Measurements from ENCODE around the gene MEGF10.

MEGF10 gene

GRCh38 chr5:127326976-127327755 is 36.6 kb downstream of the MEGF10 start:
- peaks cover 13% of the 10 kb centered on the region for H3K27me3 Mint-ChIP-seq
- no peak overlapping the region for H3K27ac Mint-ChIP-seq
- no peaks in the 10 kb centered on the region for H3K9me3 Mint-ChIP-seq
- H3K4me3 Mint-ChIP-seq = no peak overlapping the region
- ATAC-seq (ENCODE audit: low read depth) (no peak), DNase-seq (ENCODE audit: low spot score in 2 of 2) (no peak)
- H3K4me1 Mint-ChIP-seq = no peaks in the 10 kb centered on the region
- no peaks in the 10 kb centered on the region for H3K36me3 Mint-ChIP-seq

- Mint-ChIP-seq H3K27ac (no peak overlapping the region), H3K4me3 (no peak overlapping the region), H3K4me1 (no peaks in the 10 kb centered on the region), H3K9me3 (no peaks in the 10 kb centered on the region), H3K27me3 (peaks cover 18% of the 10 kb centered on the region), H3K36me3 (no peaks in the 10 kb centered on the region)
- DNase-seq (ENCODE audit: low spot score in 2 of 2) (no peak), ATAC-seq (ENCODE audit: low read depth) (no peak)
Observed at GRCh38 chr5:127330116-127330515, 39.5 kb downstream of the MEGF10 start.

DNA sequence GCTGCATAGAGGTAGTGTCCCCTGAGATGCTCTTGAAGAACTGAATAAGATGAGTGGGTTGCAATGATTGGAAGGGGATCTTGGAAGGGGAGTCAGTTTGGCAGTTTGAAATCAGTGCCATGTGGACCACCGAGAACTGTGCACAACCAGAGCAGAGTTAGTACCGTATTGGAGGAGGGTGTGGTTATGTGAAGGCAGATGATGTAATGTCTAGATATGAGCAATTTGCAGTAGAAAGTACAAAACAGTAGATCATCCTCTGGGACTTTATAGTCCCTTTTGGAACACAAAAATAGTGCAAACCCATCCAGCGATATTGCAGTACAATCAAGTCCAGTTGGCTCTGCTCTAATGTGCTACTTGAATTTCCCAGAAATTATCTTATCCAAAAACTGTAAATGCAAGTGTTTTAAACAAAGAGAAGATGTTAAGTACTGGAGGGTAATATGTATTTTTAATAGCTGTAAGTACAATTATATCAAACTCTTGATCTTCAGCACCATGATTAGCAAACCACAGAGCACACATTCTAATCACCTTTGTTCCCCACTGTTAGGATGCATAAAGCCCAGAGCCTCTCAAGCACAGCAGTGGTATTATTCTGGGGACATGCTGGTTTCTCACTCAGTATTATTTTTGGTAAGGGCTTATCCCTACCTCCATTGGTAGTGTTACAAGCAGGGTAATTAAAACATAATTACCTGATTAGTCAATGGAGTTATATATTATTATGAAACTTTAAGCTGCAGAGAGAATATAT is 41.5 kb downstream of the MEGF10 start:
- Mint-ChIP-seq H3K36me3 (no peaks in the 10 kb centered on the region), H3K4me1 (no peaks in the 10 kb centered on the region), H3K27ac (no peak overlapping the region), H3K27me3 (peaks cover 21% of the 10 kb centered on the region), H3K9me3 (no peaks in the 10 kb centered on the region), H3K4me3 (no peak overlapping the region)
- no peak for DNase-seq (ENCODE audit: low spot score in 2 of 2)
- ATAC-seq (ENCODE audit: low read depth) = no peak

- Mint-ChIP-seq H3K4me1 (no peaks in the 10 kb centered on the region), H3K4me3 (no peak overlapping the region), H3K27me3 (peaks cover 21% of the 10 kb centered on the region), H3K9me3 (no peaks in the 10 kb centered on the region), H3K27ac (no peak overlapping the region), H3K36me3 (no peaks in the 10 kb centered on the region)
- DNase-seq (ENCODE audit: low spot score in 2 of 2) (no peak), ATAC-seq (ENCODE audit: low read depth) (no peak)
Observed at GRCh38 chr5:127333483-127333882, 42.9 kb downstream of the MEGF10 start.

DNA sequence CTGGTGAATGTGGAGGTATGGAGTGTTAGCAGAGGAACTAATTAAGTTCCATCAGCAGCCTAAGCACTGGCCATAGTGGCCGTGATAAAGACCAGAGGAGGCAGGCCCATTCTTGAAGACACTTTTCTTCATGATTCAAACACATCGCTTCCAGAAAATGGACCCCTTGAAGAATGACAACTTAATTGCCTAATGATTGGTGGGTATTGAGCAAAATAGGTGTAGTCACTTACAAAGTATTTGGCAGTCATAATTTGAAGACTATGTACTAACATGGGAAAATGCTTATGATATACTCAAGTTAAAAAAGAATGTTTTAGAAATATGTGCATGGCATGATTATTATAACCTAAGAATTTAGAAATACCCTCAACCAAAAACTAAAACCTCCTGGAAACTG is 44.8 kb downstream of the MEGF10 start:
- no peak for DNase-seq (ENCODE audit: low spot score in 2 of 2)
- H3K9me3 Mint-ChIP-seq = no peaks in the 10 kb centered on the region
- H3K4me1 Mint-ChIP-seq = no peaks in the 10 kb centered on the region
- no peak for ATAC-seq (ENCODE audit: low read depth)
- H3K27ac Mint-ChIP-seq = no peak overlapping the region
- no peak overlapping the region for H3K4me3 Mint-ChIP-seq
- no peaks in the 10 kb centered on the region for H3K36me3 Mint-ChIP-seq
- peaks cover 16% of the 10 kb centered on the region for H3K27me3 Mint-ChIP-seq

DNA sequence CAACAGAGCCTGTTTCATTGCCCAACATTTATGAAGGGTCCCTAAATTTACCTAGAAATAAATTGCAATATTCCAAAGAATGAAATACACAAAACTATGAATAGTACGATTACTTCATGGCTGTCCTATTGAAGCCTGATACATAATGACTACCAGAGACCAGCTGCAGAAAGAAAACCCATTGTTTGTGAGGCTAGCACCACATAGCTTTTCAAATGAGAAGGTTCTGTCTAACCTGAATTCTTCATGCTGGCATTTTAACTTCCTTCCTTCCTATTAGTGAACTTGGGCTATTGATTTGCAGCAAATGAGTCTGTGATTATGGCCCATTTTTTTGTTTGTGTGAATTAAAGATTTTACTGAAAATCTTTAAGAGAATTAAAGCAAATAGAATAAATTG is 47.3 kb downstream of the MEGF10 start:
- ATAC-seq (ENCODE audit: low read depth) (no peak), DNase-seq (ENCODE audit: low spot score in 2 of 2) (no peak)
- H3K9me3 Mint-ChIP-seq = no peaks in the 10 kb centered on the region
- no peaks in the 10 kb centered on the region for H3K4me1 Mint-ChIP-seq
- no peak overlapping the region for H3K4me3 Mint-ChIP-seq
- H3K36me3 Mint-ChIP-seq = no peaks in the 10 kb centered on the region
- peaks cover 11% of the 10 kb centered on the region for H3K27me3 Mint-ChIP-seq
- H3K27ac Mint-ChIP-seq = no peak overlapping the region

DNA sequence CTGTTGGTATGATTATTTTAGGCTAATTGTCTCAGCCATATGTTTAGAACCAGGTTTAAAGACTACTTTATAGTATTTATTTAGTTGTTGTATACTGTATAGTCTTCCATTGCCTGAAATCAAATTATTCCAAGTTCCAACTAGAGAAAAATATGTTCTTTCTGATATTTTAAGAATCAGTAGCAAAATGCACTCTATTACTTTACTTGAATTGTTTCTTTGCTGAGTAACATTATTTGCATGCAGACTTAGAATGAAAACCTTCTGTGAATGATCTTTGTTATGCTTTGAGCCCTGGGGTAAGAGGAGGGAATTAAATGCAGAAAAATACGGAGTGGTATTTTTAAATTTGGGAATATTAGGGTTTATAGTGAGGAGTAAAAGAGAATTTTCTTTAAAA is 47.9 kb downstream of the MEGF10 start:
- Mint-ChIP-seq H3K4me3 (no peak overlapping the region), H3K27ac (no peak overlapping the region), H3K36me3 (no peaks in the 10 kb centered on the region), H3K27me3 (peaks cover 8% of the 10 kb centered on the region), H3K9me3 (no peaks in the 10 kb centered on the region), H3K4me1 (no peaks in the 10 kb centered on the region)
- ATAC-seq (ENCODE audit: low read depth) = no peak
- DNase-seq (ENCODE audit: low spot score in 2 of 2) = no peak

DNA sequence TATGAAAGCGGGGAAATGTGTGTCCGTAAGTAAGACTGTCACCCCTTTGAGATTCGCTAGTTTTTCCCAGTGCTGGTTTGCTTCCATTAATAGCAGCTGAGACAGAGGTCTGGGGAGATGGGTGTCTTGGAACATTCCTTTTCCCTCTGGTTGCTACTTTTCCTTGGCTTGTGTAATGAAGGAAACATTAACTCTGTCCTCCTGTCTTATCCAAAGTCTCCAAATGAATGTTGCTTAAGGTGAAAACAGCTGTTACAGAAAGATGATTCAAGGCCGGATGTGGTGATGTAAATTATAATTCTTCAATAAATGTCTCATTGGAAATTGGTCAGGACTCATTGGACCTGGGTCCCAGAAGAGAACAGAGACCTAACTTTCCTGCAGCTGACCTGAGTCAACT is 50.0 kb downstream of the MEGF10 start:
- no peak for ATAC-seq (ENCODE audit: low read depth)
- no peak for DNase-seq (ENCODE audit: low spot score in 2 of 2)

DNA sequence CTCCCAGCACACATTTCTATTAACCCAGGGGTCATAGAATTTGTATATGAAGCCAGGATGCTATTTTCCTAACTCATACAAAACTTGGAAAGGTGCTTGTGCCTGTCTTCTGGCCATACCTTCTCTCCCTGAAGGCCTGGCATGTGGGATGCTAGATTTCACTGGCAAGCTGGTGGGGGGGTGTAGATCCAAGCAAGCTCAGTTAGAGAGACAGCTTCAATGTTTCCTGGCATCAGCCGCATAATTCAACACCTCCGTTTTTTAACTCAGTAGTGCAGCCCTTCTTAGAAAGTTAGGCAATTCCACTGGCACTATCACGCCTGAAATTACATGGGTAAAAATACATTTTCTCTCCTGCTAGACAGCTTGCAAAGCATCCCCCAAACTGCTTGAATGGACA is 51.8 kb downstream of the MEGF10 start:
- ATAC-seq (ENCODE audit: low read depth) = no peak
- Mint-ChIP-seq H3K4me1 (no peaks in the 10 kb centered on the region), H3K4me3 (no peak overlapping the region), H3K27ac (no peak overlapping the region), H3K9me3 (no peaks in the 10 kb centered on the region), H3K27me3 (peaks cover 5% of the 10 kb centered on the region), H3K36me3 (no peaks in the 10 kb centered on the region)
- DNase-seq (ENCODE audit: low spot score in 2 of 2) = no peak

More for the DNA sequence above, 50.0 kb downstream of the MEGF10 start:
- no peaks in the 10 kb centered on the region for H3K4me1 Mint-ChIP-seq
- no peak overlapping the region for H3K27ac Mint-ChIP-seq
- H3K4me3 Mint-ChIP-seq = no peak overlapping the region
- no peaks in the 10 kb centered on the region for H3K9me3 Mint-ChIP-seq
- peaks cover 5% of the 10 kb centered on the region for H3K27me3 Mint-ChIP-seq
- no peaks in the 10 kb centered on the region for H3K36me3 Mint-ChIP-seq

DNA sequence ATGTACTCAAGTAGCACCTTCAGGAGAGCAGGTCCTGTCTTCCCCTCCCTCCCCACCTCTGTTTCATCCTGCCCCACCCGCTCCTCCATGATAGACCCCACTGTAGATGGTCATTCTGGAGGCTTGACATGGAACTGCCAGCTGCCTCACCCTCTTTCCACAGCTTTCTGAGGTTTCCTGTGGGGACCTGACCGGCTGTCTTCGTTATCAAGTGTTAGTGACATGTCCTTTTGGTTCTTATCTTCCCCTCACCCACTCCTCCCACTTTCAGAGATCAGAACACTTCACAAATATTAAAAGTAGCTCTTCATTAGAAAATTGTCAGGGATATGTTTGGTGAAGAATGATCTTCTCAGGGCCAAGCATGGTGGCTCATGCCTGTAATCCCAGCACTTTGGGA is 52.7 kb downstream of the MEGF10 start:
- peaks cover 5% of the 10 kb centered on the region for H3K27me3 Mint-ChIP-seq
- no peak overlapping the region for H3K27ac Mint-ChIP-seq
- DNase-seq (ENCODE audit: low spot score in 2 of 2) (no peak), ATAC-seq (ENCODE audit: low read depth) (no peak)
- H3K4me3 Mint-ChIP-seq = no peak overlapping the region
- no peaks in the 10 kb centered on the region for H3K4me1 Mint-ChIP-seq
- H3K36me3 Mint-ChIP-seq = no peaks in the 10 kb centered on the region
- no peaks in the 10 kb centered on the region for H3K9me3 Mint-ChIP-seq

DNA sequence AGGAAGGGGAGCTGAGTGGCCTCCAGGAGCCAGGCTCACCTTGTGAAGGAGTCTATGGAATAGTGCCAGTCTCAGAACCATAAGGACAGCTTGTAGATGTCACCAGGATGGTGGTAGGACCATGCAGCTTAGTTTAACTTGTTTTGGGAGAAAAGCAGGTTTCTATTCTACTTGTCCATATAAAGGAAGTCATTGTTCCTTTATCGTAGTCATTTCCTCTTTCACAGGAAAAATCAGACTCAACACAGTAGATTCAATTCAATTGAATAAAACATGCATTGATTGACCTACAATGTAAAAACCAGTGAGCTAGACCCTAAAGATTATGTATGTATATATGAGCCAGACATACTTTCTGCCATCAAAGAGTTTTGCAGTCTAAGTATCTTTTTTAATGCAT is 53.3 kb downstream of the MEGF10 start:
- H3K4me3 Mint-ChIP-seq = no peak overlapping the region
- no peaks in the 10 kb centered on the region for H3K4me1 Mint-ChIP-seq
- H3K27me3 Mint-ChIP-seq = peaks cover 5% of the 10 kb centered on the region
- no peak overlapping the region for H3K27ac Mint-ChIP-seq
- no peaks in the 10 kb centered on the region for H3K9me3 Mint-ChIP-seq
- no peak for ATAC-seq (ENCODE audit: low read depth)
- no peak for DNase-seq (ENCODE audit: low spot score in 2 of 2)
- H3K36me3 Mint-ChIP-seq = no peaks in the 10 kb centered on the region

- no peaks in the 10 kb centered on the region for H3K9me3 Mint-ChIP-seq
- no peak for DNase-seq (ENCODE audit: low spot score in 2 of 2)
- peaks cover 5% of the 10 kb centered on the region for H3K27me3 Mint-ChIP-seq
- H3K4me3 Mint-ChIP-seq = no peak overlapping the region
- no peak for ATAC-seq (ENCODE audit: low read depth)
- H3K27ac Mint-ChIP-seq = no peak overlapping the region
- H3K36me3 Mint-ChIP-seq = no peaks in the 10 kb centered on the region
- no peaks in the 10 kb centered on the region for H3K4me1 Mint-ChIP-seq
Observed at GRCh38 chr5:127344931-127345330, 54.3 kb downstream of the MEGF10 start.

- no peak overlapping the region for H3K27ac Mint-ChIP-seq
- H3K9me3 Mint-ChIP-seq = no peaks in the 10 kb centered on the region
- DNase-seq (ENCODE audit: low spot score in 2 of 2) (no peak), ATAC-seq (ENCODE audit: low read depth) (no peak)
- no peaks in the 10 kb centered on the region for H3K36me3 Mint-ChIP-seq
- peaks cover 12% of the 10 kb centered on the region for H3K27me3 Mint-ChIP-seq
- no peak overlapping the region for H3K4me3 Mint-ChIP-seq
- no peaks in the 10 kb centered on the region for H3K4me1 Mint-ChIP-seq
Observed at GRCh38 chr5:127351418-127351817, 60.8 kb downstream of the MEGF10 start.

GRCh38 chr5:127352068-127352467 is 61.5 kb downstream of the MEGF10 start:
- no peak overlapping the region for H3K4me3 Mint-ChIP-seq
- H3K4me1 Mint-ChIP-seq = no peaks in the 10 kb centered on the region
- ATAC-seq (ENCODE audit: low read depth) (no peak), DNase-seq (ENCODE audit: low spot score in 2 of 2) (no peak)
- no peaks in the 10 kb centered on the region for H3K36me3 Mint-ChIP-seq
- no peaks in the 10 kb centered on the region for H3K9me3 Mint-ChIP-seq
- peaks cover 12% of the 10 kb centered on the region for H3K27me3 Mint-ChIP-seq
- no peak overlapping the region for H3K27ac Mint-ChIP-seq

DNA sequence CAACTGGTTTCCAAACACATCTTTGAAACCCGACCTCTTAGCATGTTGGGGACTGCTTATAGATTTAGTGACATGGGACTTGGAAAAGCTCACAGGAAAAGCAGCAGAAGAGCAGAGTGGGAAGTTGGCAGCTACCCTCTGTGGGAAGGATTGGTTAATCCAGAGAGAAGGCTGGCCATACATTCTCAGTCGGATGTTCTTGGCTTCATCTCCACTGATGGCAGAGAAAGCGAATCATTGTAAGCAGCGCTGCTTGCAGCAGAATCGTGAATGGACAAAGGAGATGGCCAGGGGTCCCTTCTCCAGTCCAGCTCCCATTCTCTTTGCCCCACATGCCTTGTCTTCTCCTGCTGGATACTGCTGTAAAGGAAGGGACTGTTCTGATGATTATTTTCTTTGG is 62.7 kb downstream of the MEGF10 start:
- H3K36me3 Mint-ChIP-seq = no peaks in the 10 kb centered on the region
- no peak overlapping the region for H3K4me3 Mint-ChIP-seq
- H3K9me3 Mint-ChIP-seq = no peaks in the 10 kb centered on the region
- no peak overlapping the region for H3K27ac Mint-ChIP-seq
- DNase-seq (ENCODE audit: low spot score in 2 of 2) = no peak
- no peaks in the 10 kb centered on the region for H3K4me1 Mint-ChIP-seq
- no peak for ATAC-seq (ENCODE audit: low read depth)
- H3K27me3 Mint-ChIP-seq = peaks cover 17% of the 10 kb centered on the region

All from memory B cell (primary cell).